HT-29 (cell line): Measurements from ENCODE around the gene ATF4. TPM values are rescaled to one million over a fixed set of nuclear protein-coding genes. Genes with fewer than 3 reads are reported as not detected.

Source experiments
- DNase-seq: peaks from one replicate; pipeline ENCODE4 v3.0.0-alpha.2; 2015; ENCODE audit warnings: low spot score
- total RNA-seq: library from RNA; depleted of rRNA; stranded (reverse); fragments of >200 nt; shearing (Covaris generic); gene quantifications from 2 replicates; pipeline ENCODE4 v1.2.3, GENCODE V29; 2014; rRNA removed

ATF4 gene
- total RNA-seq, 1 experiment from 2014 or later, result 320 TPM

- DNase-seq, result no peak
These were observed 36.8 kb downstream of the ATF4 start for GRCh38 chr22:39556970-39557841.

- no peak for DNase-seq
These were observed 37.9 kb downstream of the ATF4 start for GRCh38 chr22:39558254-39558727.

DNA sequence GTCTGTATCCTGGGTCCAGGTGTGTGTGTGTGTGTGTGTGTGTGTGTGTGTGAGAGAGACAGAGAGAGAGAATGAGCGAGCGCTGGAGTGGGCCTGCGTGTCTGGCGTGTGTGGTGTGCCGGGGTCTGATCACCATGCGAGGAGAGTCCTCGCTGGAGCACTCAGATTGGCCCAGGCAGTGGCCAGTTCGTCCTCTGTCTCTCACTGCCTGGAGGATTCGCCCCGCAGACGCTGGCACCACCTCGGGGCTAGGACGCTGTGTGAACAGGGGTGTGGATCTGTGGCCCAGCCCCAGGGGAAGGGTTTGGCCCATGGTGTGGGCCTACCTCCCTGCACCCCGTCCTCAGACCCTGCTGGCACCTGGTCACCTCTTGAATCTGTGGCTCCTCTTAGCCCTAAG is 38.6 kb downstream of the ATF4 start:
- no peak for DNase-seq

GRCh38 chr22:39559456-39560105 is 39.2 kb downstream of the ATF4 start:
- DNase-seq, result no peak

DNA sequence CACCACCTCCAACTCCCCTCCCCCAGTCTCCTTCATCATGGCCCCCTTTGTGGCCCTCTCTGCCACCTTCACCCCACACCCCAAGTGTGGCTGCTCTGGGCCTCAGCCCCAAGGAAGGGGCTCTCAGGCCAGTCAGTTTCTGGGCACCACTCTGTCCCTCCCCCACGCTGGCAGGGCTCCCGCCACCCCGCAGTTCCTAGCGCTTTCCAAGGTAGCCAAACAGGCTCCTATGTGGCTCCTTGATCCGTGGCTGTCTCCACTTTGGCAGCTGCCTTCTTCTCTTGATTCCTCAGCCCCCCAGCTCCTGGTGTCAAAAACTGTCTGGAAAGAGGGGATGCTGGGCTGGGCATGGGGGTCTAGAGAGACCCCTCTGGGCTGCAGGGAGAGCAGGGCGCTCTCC is 39.8 kb downstream of the ATF4 start:
- DNase-seq, result no peak

GRCh38 chr22:39562839-39563489 is 42.6 kb downstream of the ATF4 start:
- DNase-seq, result no peak

DNA sequence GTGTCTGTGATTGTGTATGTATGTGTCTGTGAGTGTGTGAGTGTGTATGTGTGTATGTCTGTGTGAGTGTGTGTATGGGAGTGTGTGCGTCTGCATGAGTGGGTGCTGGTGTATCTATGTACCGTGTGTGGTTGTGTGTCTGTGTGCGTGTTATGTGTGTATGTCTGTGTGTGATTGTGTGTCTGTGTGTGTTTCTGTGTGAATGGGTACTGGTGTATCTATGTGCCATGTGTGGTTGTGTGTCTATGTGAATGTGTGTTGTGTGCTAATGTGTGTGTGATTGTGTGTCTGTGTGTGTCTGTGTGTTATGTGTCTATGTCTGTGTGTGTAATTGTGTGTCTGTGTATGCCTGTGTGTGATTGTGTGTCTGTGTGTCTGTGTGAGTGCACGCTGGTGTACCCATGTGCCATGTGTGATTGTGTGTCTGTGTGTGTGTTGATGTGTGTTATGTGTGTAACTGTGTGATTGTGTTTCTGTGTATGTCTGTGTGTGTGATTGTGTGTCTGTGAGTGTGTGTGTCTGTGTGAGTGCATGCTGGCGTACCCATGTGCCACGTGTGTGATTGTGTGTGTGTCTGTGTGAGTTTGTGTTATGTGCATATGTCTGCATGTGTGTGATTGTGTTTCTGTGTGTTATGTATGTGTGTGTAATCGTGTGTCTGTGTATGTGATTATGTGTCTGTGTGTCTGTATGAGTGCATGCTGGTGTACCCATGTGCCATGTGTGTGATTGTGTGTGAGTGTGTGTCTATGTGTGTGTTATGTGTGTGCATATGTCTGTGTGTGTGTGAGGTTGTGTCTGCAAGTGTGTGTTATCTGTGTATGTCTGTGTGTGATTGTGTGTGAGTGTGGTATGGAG is 43.4 kb downstream of the ATF4 start:
- DNase-seq, result no peak

DNA sequence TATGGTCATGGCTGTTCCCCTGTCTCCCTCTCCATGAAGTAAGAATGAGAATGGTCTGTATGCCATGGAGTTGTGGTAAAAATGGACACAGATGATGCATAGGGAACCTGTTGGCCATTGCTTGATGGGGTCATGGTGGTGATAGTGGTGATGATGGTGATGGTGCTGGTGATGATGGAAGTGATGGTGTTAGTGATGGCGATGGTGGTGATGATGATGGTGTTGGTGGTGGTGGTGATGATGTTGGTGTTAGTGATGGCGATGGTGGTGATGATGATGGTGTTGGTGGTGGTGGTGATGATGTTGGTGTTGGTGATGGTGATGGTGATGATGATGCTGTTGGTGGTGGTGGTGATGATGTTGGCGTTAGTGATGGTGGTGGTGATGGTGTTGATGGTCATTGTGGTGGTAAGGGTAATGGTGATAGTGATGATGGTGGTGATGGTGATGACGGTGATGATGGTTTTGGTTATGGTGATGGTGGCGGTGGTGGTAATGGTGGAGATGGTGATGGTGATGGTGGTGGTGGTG is 45.1 kb downstream of the ATF4 start:
- DNase-seq, result no peak

DNA sequence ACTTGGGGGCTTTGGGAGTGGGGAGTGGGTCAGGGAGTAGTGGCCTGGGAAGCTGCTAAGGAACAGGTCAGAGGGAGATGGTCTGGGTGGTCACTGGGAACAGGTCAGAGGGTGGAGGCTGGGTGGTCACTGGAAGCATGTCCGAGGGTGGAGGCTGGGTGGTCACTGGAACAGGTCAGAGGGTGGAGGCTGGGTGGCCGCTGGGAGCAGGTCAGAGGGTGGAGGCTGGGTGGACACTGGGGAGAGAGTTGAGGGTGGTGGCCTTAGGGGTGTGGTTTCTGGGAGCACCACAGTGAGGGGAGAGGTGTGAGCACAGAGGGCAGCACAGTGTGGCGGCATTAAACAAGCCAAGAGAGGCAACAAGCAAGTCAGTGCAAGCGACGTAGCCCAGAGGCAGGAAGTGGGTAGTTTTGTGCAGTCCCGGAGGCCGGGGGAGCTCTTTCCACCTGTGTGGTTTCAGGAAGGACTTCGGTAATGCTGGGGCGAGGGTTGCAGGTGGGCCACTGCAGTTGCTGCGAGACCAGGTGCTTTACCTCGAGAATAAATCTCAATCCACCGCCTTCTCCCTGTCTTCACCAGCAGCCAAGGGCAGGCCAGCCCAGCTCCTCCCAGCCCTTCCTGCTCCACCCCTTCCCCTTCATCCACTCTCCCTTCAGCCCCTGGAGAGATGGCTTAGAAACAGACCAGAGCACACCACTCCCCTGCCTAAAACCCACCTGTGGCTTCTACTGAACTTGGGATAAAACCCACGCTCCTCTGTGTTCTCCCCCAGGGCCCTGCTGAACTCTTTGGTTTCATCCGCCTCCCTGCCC is 47.0 kb downstream of the ATF4 start:
- DNase-seq, result no peak

DNA sequence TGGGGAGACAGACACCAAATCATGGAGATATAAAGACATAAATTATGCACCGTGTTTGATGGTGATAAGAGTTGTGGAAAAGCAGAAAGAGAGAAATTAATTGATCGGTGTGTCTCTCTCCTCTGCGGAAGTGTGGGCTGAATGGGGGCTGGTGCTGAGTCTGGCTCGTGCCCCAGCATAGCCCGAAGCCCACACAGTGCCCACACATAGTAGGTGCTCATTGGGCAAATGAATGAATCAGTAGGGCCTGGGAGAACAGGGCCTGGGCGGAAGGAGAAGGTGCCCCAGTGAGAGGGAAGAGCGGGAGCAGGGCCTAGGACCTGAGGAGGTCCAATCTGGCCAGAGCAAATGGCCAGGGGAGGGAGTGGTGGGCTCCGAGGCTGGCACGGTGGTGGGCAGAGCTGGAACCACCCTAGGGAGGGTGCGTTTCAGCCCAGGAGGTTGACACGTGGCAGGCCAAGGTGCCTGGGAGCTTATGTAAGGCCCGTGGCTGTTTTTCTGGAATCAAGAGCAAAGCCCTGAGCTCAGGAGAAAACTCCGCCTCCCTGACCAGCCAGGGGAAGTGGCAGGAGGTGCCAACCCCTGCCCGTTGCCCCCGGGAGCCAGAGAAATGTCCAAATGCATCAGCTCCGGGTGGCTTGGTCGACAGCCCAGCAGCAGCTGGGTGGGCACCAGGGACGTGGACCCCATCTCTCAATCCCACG is 48.1 kb downstream of the ATF4 start:
- no peak for DNase-seq

DNA sequence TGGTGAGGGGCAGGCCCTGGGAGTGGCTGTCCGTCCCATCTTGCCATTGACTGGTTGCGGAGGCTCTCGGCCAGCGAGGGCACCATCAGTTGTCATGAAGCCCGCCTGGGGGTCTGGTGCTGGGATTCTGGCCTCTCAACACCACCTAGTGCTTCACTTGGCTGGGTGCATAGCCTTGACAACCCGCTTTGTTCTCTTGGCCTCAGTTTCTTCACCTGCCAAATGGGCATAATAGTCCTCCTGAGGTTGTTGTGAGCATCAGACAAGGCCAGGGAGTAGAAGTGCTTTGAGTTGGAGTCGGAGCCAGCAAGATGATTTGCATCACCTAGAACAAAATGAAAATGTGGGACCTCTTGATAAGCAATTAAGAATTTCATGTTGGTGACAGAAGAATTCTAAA is 48.7 kb downstream of the ATF4 start:
- DNase-seq, result no peak

DNA sequence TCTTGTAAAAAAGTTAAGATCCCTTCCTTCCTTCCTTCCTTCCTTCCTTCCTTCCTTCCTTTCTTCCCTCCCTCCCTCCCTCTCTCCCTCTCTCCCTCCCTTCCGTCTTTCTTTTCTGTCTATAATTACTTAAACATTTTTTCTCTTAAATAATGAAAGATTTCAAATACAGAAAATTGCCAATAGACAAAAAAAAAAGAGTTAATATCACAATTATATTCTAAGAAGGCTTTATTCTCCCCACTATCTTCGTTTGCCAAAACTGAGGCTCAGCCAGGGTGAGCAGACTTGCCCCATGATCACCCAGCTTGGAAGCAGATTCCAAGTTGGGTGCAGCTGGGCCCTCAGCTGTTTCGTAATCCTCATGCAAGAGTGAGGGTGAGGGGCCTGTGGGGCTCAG is 49.9 kb downstream of the ATF4 start:
- no peak for DNase-seq

DNA sequence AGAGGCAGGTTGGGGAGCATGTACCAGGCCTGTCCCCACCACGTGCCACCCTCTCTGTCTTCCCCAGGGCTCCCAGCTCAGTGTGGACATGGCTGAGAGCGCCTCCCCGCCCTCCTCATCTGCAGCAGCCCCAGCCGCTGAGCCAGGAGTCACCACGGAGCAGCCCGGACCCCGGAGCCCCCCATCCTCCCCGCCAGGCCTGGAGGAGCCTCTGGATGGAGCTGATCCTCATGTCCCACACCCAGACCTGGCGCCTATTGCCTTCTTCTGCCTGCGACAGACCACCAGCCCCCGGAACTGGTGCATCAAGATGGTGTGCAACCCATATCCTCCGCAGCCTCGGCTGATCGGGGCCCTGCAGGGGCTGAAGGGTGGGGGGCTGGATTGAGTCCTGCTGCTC is 50.3 kb downstream of the ATF4 start, which contains the start of gene CACNA1I:
Gene CACNA1I (plus strand): TSS at position 89 of the 400 bp plus-strand sequence. CDS start 0 bp downstream, at position 89.
- DNase-seq, result no peak

DNA sequence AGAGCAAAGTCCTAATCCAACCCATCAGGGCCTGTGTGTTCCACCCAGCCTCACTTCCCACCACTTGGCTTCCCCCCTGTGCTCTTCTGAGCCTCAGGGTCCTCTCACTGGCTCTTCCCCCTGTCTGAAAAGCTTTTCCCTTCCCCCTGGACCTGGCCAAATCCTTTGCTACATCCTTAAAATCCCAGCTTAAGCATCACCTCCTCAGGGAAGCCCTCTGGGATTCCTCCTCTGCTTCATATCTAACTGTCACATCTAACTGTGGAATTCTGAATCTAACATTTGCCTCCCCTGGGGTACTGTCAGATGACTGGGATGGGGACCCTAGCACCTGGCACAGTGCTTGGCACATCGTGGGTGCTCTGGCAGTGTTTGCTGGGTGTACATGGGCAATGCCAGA is 51.2 kb downstream of the ATF4 start:
- DNase-seq, result no peak

Other genes starting within 250 kb of the ATF4 start
- gene RPL3, start 200.9 kb upstream of the ATF4 start, total RNA-seq, result 2,060 and 2,152 TPM in 2 replicates
- gene SYNGR1, start 170.6 kb upstream of the ATF4 start, total RNA-seq, result not detected in 2 replicates
- gene TAB1, start 120.8 kb upstream of the ATF4 start, total RNA-seq, result 14.0 and 16.7 TPM in 2 replicates
- gene MGAT3, start 63.5 kb upstream of the ATF4 start, total RNA-seq, result 1.0 and 1.6 TPM in 2 replicates
- 16.9 and 19.0 TPM in 2 replicates for gene MIEF1, start 18.3 kb upstream of the ATF4 start, total RNA-seq
- gene RPS19BP1, start 12.2 kb downstream of the ATF4 start, total RNA-seq, result 250 and 300 TPM in 2 replicates
- gene CACNA1I, start 50.2 kb downstream of the ATF4 start, total RNA-seq, result 0.03 TPM in 1 of 2 replicates, not detected in the other